GM23338 (cell line): ENCODE data around the gene FAM222A. TPM values are rescaled to one million over a fixed set of nuclear protein-coding genes. Genes with fewer than 3 reads are reported as not detected.

Source experiments
- ATAC-seq: fragments of 200-7000 bp; cut with Tn5 transposase; 3 replicates; pipeline ENCODE4 v1.9.1; 2020
- DNase-seq: peaks from one replicate; pipeline ENCODE4 v3.0.0-alpha.2; 2015; ENCODE audit warnings: low spot score
- H2AFZ ChIP-seq: fragments of 200-600 bp; sonication (generic); 2 replicates; pipeline ENCODE4 v1.8.0; 2016; ENCODE audit warnings: antibody characterized with exemption, mild to moderate bottlenecking, moderate library complexity
- H3F3A ChIP-seq: fragments of 200-600 bp; sonication (generic); replicated peaks from 2 replicates; pipeline ENCODE4 v1.8.0; 2017; ENCODE audit warnings: antibody characterized with exemption, mixed run types, low read depth
- H3K27ac ChIP-seq: fragments of 200-600 bp; sonication (generic); 2 replicates; pipeline ENCODE4 v1.6.1; 2016; ENCODE audit warnings: low read depth
- H3K27me3 ChIP-seq: fragments of 200-600 bp; sonication (generic); 2 replicates; pipeline ENCODE4 v1.8.0; 2016; ENCODE audit warnings: mild to moderate bottlenecking, mixed run types, moderate library complexity; ENCODE audit not compliant: insufficient read depth
- H3K36me3 ChIP-seq: fragments of 200-600 bp; sonication (generic); 2 replicates; pipeline ENCODE4 v1.8.0; 2016; ENCODE audit warnings: mild to moderate bottlenecking; ENCODE audit not compliant: insufficient read depth
- H3K4me1 ChIP-seq: fragments of 200-600 bp; sonication (generic); 2 replicates; pipeline ENCODE4 v1.8.0; 2016; ENCODE audit warnings: mild to moderate bottlenecking, moderate library complexity; ENCODE audit not compliant: insufficient read depth
- H3K4me2 ChIP-seq: fragments of 200-600 bp; sonication (generic); 2 replicates; pipeline ENCODE4 v1.7.1; 2017; ENCODE audit warnings: mixed run types
- H3K4me3 ChIP-seq: fragments of 200-600 bp; sonication (generic); 2 replicates; pipeline ENCODE4 v1.6.1; 2016; ENCODE audit warnings: mixed run types
- H3K79me2 ChIP-seq: fragments of 200-600 bp; sonication (generic); replicated peaks from 2 replicates; pipeline ENCODE4 v1.8.0; 2017; ENCODE audit warnings: mild to moderate bottlenecking; ENCODE audit not compliant: insufficient read depth
- H3K9me2 ChIP-seq: fragments of 200-600 bp; sonication (generic); 2 replicates; pipeline ENCODE4 v1.8.0; 2017; ENCODE audit not compliant: insufficient read depth
- H4K20me1 ChIP-seq: fragments of 200-600 bp; sonication (generic); replicated peaks from 2 replicates; pipeline ENCODE4 v1.8.0; 2017; ENCODE audit warnings: mild to moderate bottlenecking; ENCODE audit not compliant: insufficient read depth
- H3K27ac Mint-ChIP-seq: 2 replicates; pipeline ENCODE4 v1.8.0; 2020; ENCODE audit warnings: inconsistent platforms, mild to moderate bottlenecking, moderate library complexity, mixed read lengths
- H3K27me3 Mint-ChIP-seq: 3 replicates; pipeline ENCODE4 v1.8.0; 2022; ENCODE audit warnings: low read depth, mild to moderate bottlenecking, moderate library complexity, mixed read lengths, inconsistent platforms; ENCODE audit not compliant: insufficient read depth, poor library complexity
- H3K36me3 Mint-ChIP-seq: 3 replicates; pipeline ENCODE4 v1.8.0; 2021; ENCODE audit warnings: low read depth, mild to moderate bottlenecking, inconsistent platforms, moderate library complexity, mixed read lengths
- H3K4me1 Mint-ChIP-seq: 3 replicates; pipeline ENCODE4 v1.8.0; 2020; ENCODE audit warnings: mild to moderate bottlenecking, inconsistent platforms, mixed read lengths
- H3K4me3 Mint-ChIP-seq: 3 replicates; pipeline ENCODE4 v1.8.0; 2021; ENCODE audit warnings: moderate library complexity, mild to moderate bottlenecking, inconsistent platforms, mixed read lengths
- H3K9me3 Mint-ChIP-seq: 3 replicates; pipeline ENCODE4 v1.8.0; 2020; ENCODE audit warnings: moderate library complexity, mild to moderate bottlenecking, inconsistent platforms, mixed read lengths
- CREB1 ChIP-seq: fragments of 250-450 bp; sonication (Bioruptor Pico); IDR thresholded peaks from 2 replicates; pipeline ENCODE4 v1.5.0; 2020; ENCODE audit warnings: low read depth, mild to moderate bottlenecking, moderate library complexity
- EZH2 ChIP-seq: fragments of 200-600 bp; sonication (generic); IDR thresholded peaks from one replicate; pipeline ENCODE4 v1.8.0; 2017; ENCODE audit warnings: antibody characterized with exemption, mild to moderate bottlenecking, low read depth; ENCODE audit not compliant: unreplicated experiment
- EZH2phosphoT487 ChIP-seq: fragments of 200-600 bp; sonication (generic); IDR thresholded peaks from one replicate; pipeline ENCODE4 v1.8.1; 2018; ENCODE audit warnings: antibody characterized with exemption; ENCODE audit not compliant: unreplicated experiment
- JUNB ChIP-seq: IDR thresholded peaks from one replicate; pipeline ENCODE4 v1.6.1; 2016; ENCODE audit warnings: antibody characterized with exemption; ENCODE audit not compliant: unreplicated experiment
- NANOG ChIP-seq: IDR thresholded peaks from 2 replicates; pipeline ENCODE4 v1.6.1; 2016; ENCODE audit warnings: antibody characterized with exemption, borderline replicate concordance
- POLR2AphosphoS5 ChIP-seq: IDR thresholded peaks from 2 replicates; pipeline ENCODE4 v1.6.1; 2016; ENCODE audit warnings: antibody characterized with exemption, low read depth
- STAT1 ChIP-seq: IDR thresholded peaks from one replicate; pipeline ENCODE4 v1.6.1; 2016; ENCODE audit warnings: antibody characterized with exemption; ENCODE audit not compliant: unreplicated experiment
- ZNF114 ChIP-seq: fragments of 250-450 bp; sonication (Bioruptor Pico); IDR thresholded peaks from 2 replicates; pipeline ENCODE4 v1.5.0; 2020; ENCODE audit warnings: mild to moderate bottlenecking, moderate library complexity
- ZNF331 ChIP-seq: fragments of 250-450 bp; sonication (Bioruptor Pico); IDR thresholded peaks from 2 replicates; pipeline ENCODE4 v1.5.0; 2020; ENCODE audit warnings: low read depth, mild to moderate bottlenecking, moderate library complexity
- polyA plus RNA-seq: library from polyadenylated mRNA; unstranded; fragments of >200 nt; fragmentation: Nextera tagmentation; extraction: Ambion mirVana; gene quantifications from 2 replicates; pipeline ENCODE4 v1.2.1, GENCODE V29; 2016
- total RNA-seq: library from RNA; depleted of rRNA; stranded (reverse); fragments of >200 nt; shearing (Covaris generic); gene quantifications from 2 replicates; pipeline ENCODE4 v1.2.3, GENCODE V29; 2014
- TF ChIP-seq, protein P1 (sequence below): fragments of 250-450 bp; sonication (Bioruptor Pico); IDR thresholded peaks from 2 replicates; pipeline ENCODE4 v1.5.0; 2020; ENCODE audit warnings: mild to moderate bottlenecking, moderate library complexity
- TF ChIP-seq, protein P2 (sequence below): IDR thresholded peaks from 2 replicates; pipeline ENCODE4 v1.6.1; 2016; ENCODE audit warnings: antibody characterized with exemption
- TF ChIP-seq, protein P3 (sequence below): IDR thresholded peaks from one replicate; pipeline ENCODE4 v1.6.1; 2018; ENCODE audit warnings: antibody characterized with exemption; ENCODE audit not compliant: unreplicated experiment
- TF ChIP-seq, protein P4 (sequence below), 2 experiments: fragments of 200-600 bp in 1 of 2; sonication (generic) in 1 of 2; conservative IDR thresholded peaks; 2 replicates each; pipeline versions ENCODE4 v1.5.1 to v1.6.1; 2016 to 2017; ENCODE audit warnings: antibody characterized with exemption in 2 of 2, low read depth in 2 of 2, mild to moderate bottlenecking in 2 of 2, moderate library complexity in 1 of 2

The FAM222A gene
- total and polyA plus RNA-seq, 2 experiments from 2014 or later, result 0.78 to 2.1 TPM

DNA sequence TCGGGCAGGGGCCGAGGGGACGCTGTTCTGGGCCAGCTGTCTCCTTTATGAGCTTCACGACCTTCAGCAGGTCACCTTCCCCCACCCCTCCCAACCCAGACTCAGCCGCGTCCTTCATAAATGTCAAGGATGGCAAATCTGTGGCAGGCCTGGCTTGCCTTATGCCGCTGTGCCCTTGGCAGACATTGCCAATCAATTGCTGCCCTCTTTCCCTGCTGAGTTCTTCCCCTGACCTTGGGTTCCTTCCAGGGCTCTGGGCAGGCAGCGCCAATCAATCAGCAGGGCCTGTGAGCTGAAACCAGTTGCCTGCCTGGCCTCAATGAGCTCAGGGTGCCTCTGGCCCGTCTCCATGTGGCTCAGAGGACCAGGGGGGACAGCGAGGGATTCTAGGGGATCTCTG lies 7.7 kb downstream of the FAM222A start:
- H3K27me3 Mint-ChIP-seq, result peaks cover 27% of the 10 kb centered on the region
- H3K4me1 Mint-ChIP-seq, result peaks cover 31% of the 10 kb centered on the region

More for the DNA sequence above, 7.7 kb downstream of the FAM222A start:
- H2AFZ ChIP-seq, result no peak overlapping the region
- Mint-ChIP-seq H3K36me3 (no peaks in the 10 kb centered on the region), H3K4me3 (no peak overlapping the region), H3K27ac (no peak overlapping the region), H3K9me3 (no peaks in the 10 kb centered on the region)
- H3K79me2 ChIP-seq, result no peaks in the 10 kb centered on the region
- H3K9me2 ChIP-seq, result no peaks in the 10 kb centered on the region
- no peak overlapping the region for H3K27ac ChIP-seq
- H3K27me3 ChIP-seq, result peaks cover 27% of the 10 kb centered on the region
- DNase-seq (no peak), ATAC-seq (no peak)
- TF ChIP-seq NANOG, result no peak
- no peak for TF ChIP-seq EZH2
- no peak for TF ChIP-seq EZH2phosphoT487
- TF ChIP-seq, protein P1, sequence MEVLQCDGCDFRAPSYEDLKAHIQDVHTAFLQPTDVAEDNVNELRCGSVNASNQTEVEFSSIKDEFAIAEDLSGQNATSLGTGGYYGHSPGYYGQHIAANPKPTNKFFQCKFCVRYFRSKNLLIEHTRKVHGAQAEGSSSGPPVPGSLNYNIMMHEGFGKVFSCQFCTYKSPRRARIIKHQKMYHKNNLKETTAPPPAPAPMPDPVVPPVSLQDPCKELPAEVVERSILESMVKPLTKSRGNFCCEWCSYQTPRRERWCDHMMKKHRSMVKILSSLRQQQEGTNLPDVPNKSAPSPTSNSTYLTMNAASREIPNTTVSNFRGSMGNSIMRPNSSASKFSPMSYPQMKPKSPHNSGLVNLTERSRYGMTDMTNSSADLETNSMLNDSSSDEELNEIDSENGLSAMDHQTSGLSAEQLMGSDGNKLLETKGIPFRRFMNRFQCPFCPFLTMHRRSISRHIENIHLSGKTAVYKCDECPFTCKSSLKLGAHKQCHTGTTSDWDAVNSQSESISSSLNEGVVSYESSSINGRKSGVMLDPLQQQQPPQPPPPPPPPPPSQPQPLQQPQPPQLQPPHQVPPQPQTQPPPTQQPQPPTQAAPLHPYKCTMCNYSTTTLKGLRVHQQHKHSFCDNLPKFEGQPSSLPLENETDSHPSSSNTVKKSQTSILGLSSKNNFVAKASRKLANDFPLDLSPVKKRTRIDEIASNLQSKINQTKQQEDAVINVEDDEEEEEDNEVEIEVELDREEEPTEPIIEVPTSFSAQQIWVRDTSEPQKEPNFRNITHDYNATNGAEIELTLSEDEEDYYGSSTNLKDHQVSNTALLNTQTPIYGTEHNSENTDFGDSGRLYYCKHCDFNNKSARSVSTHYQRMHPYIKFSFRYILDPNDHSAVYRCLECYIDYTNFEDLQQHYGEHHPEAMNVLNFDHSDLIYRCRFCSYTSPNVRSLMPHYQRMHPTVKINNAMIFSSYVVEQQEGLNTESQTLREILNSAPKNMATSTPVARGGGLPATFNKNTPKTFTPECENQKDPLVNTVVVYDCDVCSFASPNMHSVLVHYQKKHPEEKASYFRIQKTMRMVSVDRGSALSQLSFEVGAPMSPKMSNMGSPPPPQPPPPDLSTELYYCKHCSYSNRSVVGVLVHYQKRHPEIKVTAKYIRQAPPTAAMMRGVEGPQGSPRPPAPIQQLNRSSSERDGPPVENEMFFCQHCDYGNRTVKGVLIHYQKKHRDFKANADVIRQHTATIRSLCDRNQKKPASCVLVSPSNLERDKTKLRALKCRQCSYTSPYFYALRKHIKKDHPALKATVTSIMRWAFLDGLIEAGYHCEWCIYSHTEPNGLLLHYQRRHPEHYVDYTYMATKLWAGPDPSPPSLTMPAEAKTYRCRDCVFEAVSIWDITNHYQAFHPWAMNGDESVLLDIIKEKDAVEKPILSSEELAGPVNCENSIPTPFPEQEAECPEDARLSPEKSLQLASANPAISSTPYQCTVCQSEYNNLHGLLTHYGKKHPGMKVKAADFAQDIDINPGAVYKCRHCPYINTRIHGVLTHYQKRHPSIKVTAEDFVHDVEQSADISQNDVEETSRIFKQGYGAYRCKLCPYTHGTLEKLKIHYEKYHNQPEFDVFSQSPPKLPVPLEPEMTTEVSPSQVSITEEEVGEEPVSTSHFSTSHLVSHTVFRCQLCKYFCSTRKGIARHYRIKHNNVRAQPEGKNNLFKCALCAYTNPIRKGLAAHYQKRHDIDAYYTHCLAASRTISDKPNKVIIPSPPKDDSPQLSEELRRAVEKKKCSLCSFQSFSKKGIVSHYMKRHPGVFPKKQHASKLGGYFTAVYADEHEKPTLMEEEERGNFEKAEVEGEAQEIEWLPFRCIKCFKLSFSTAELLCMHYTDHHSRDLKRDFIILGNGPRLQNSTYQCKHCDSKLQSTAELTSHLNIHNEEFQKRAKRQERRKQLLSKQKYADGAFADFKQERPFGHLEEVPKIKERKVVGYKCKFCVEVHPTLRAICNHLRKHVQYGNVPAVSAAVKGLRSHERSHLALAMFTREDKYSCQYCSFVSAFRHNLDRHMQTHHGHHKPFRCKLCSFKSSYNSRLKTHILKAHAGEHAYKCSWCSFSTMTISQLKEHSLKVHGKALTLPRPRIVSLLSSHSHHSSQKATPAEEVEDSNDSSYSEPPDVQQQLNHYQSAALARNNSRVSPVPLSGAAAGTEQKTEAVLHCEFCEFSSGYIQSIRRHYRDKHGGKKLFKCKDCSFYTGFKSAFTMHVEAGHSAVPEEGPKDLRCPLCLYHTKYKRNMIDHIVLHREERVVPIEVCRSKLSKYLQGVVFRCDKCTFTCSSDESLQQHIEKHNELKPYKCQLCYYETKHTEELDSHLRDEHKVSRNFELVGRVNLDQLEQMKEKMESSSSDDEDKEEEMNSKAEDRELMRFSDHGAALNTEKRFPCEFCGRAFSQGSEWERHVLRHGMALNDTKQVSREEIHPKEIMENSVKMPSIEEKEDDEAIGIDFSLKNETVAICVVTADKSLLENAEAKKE (CRISPR knock-in tag), result no peak
- TF ChIP-seq POLR2AphosphoS5, result no peak
- no peak for TF ChIP-seq STAT1
- TF ChIP-seq JUNB, result no peak
- no peak for TF ChIP-seq ZNF114 (CRISPR knock-in tag)
- TF ChIP-seq, protein P2, sequence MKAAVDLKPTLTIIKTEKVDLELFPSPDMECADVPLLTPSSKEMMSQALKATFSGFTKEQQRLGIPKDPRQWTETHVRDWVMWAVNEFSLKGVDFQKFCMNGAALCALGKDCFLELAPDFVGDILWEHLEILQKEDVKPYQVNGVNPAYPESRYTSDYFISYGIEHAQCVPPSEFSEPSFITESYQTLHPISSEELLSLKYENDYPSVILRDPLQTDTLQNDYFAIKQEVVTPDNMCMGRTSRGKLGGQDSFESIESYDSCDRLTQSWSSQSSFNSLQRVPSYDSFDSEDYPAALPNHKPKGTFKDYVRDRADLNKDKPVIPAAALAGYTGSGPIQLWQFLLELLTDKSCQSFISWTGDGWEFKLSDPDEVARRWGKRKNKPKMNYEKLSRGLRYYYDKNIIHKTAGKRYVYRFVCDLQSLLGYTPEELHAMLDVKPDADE, result no peak
- TF ChIP-seq CREB1, result no peak
- TF ChIP-seq ZNF331 (CRISPR knock-in tag), result no peak
- TF ChIP-seq, protein P3, sequence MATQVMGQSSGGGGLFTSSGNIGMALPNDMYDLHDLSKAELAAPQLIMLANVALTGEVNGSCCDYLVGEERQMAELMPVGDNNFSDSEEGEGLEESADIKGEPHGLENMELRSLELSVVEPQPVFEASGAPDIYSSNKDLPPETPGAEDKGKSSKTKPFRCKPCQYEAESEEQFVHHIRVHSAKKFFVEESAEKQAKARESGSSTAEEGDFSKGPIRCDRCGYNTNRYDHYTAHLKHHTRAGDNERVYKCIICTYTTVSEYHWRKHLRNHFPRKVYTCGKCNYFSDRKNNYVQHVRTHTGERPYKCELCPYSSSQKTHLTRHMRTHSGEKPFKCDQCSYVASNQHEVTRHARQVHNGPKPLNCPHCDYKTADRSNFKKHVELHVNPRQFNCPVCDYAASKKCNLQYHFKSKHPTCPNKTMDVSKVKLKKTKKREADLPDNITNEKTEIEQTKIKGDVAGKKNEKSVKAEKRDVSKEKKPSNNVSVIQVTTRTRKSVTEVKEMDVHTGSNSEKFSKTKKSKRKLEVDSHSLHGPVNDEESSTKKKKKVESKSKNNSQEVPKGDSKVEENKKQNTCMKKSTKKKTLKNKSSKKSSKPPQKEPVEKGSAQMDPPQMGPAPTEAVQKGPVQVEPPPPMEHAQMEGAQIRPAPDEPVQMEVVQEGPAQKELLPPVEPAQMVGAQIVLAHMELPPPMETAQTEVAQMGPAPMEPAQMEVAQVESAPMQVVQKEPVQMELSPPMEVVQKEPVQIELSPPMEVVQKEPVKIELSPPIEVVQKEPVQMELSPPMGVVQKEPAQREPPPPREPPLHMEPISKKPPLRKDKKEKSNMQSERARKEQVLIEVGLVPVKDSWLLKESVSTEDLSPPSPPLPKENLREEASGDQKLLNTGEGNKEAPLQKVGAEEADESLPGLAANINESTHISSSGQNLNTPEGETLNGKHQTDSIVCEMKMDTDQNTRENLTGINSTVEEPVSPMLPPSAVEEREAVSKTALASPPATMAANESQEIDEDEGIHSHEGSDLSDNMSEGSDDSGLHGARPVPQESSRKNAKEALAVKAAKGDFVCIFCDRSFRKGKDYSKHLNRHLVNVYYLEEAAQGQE, result no peak
- TF ChIP-seq, protein P4, sequence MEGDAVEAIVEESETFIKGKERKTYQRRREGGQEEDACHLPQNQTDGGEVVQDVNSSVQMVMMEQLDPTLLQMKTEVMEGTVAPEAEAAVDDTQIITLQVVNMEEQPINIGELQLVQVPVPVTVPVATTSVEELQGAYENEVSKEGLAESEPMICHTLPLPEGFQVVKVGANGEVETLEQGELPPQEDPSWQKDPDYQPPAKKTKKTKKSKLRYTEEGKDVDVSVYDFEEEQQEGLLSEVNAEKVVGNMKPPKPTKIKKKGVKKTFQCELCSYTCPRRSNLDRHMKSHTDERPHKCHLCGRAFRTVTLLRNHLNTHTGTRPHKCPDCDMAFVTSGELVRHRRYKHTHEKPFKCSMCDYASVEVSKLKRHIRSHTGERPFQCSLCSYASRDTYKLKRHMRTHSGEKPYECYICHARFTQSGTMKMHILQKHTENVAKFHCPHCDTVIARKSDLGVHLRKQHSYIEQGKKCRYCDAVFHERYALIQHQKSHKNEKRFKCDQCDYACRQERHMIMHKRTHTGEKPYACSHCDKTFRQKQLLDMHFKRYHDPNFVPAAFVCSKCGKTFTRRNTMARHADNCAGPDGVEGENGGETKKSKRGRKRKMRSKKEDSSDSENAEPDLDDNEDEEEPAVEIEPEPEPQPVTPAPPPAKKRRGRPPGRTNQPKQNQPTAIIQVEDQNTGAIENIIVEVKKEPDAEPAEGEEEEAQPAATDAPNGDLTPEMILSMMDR (conservative IDR thresholded peaks at IDR 0.05; ENCODE audit: low read depth in 2 of 2), result no peak
- H3K36me3 ChIP-seq, result no peaks in the 10 kb centered on the region
- peaks cover 13% of the 10 kb centered on the region; the same call in 1 of the 2 replicates for H3K4me1 ChIP-seq
- no peak overlapping the region for H3K4me2 ChIP-seq
- H3K4me3 ChIP-seq, result no peak overlapping the region
- no peaks in the 10 kb centered on the region for H4K20me1 ChIP-seq
- peaks cover 6% of the 10 kb centered on the region; the same call in 1 of the 2 replicates for H3F3A ChIP-seq
